ENCODE measurements around the gene DNAJB1.

DNAJB1 gene

DNA sequence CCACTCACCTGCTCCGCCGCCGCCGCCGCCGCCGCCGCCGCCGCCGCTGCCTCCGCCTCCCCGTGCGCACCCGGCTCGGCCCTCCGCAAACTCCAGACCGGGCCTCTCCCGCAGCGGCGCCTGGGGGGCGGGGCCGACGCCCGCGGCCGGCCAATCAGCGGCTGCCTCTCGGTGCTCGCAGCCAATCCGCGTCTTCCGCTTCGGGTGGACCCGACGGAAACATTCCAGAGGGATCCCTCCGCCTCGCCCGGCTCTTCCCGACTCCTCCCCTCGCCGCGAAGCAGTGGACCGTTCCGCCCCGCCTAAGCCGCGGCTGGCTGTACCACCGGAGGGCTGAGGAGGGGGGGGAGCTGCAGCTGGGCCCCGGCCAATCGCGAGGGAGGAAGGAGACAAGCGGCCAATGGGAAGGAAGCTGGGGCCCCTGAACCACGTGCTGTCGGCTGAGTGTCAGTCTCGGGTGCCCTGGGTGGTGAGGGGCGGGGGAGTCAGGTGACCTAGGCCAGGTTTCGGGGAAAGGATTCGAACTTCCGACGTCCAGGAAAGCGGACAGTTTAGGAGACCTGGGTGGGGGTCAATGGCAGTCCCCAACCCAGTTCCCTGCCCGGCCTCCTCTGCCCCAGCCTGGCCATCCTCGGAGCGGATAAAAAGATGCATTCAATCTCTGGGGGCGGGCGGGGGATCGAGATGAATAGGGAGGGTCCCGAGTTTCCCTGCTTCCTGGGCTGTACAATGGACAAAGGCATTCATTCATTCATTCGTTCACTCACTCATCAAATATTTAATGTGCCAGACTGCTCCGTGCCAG is 22.0 kb downstream of the DNAJB1 start, which contains the start of gene GIPC1:
TSS of gene GIPC1 (minus strand) at position 99 of the 805 bp plus-strand sequence. CDS start 13,151 bp downstream, outside the sequence.
- DNase-seq (ENCODE audit: low read depth, low spot score) = peak; percentile 98

DNA sequence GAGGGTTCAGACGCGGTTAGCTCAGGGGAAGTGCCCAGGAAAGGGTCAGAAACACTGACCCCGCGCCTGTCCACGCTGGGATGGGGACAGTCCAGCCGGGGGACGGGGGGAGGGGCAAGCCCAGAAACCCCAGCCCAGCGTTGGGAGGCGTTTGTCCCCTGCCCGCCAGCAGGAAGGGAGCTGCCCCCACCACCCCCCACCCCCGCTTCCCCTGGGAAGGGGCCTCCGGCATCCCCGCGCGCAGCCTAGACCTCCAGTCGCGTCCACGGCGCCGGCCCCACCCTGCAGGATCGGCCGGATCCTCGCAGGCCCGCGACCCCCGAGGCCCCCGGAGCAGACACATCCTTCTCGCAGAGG is 22.5 kb downstream of the DNAJB1 start:
- DNase-seq (ENCODE audit: low read depth, low spot score) = no peak

DNA sequence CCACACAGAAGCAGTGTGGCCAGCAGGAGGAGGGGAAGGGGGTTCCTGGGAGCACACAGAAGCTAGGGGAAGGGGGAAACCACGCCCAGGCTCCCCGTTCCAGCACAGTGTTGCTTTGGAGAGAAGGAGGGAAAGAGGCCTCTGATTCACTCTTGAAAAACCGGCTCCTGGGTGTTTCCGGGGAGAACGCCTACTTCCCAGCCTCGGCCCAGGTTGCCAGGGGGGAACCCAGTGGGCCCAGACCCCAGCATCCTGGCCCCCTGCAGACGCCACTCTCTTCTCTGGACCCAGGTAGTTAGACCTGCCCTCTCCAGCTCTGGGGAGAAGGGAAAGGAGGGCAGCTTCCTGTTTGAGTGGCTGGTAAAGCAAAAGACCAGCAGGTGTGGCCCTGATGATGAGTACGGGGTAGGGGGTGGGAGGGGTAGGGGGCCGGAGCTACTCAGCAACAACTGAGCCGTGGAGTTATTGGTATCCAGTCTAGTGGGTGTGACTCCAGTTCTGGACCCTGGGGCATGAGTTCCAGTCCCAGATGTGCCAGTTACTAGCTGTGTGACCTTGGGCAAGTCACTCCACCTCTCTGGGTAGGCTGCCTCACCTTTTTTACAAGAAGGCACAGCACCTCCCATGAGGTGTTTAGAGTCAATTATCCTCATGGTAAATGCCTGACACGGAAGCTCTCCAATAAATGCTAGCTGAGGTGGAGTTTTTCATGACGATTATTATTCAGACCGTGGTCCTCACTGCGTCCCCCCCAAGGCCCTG is 23.1 kb downstream of the DNAJB1 start:
- no peak for DNase-seq (ENCODE audit: low read depth, low spot score)

DNA sequence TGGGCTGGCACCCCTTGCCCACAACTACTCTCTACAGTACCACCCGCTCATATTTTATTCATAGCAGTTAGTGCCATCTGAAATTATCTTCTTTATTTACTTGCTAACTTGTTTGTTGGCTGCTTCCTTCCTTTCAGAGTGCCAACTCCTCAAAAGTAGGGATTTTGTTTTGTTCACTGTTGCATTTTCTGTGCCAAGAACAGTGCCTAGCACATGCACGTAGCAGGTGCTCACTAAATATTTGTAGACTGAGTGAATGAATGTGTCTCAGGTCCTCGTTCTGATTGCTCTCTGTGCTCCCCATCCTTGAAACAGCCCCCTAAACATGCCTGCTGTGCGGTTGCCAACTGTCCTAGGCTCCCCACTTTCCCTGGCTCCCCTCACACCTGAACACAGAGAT is 23.8 kb downstream of the DNAJB1 start:
- DNase-seq (ENCODE audit: low read depth, low spot score) = no peak

DNA sequence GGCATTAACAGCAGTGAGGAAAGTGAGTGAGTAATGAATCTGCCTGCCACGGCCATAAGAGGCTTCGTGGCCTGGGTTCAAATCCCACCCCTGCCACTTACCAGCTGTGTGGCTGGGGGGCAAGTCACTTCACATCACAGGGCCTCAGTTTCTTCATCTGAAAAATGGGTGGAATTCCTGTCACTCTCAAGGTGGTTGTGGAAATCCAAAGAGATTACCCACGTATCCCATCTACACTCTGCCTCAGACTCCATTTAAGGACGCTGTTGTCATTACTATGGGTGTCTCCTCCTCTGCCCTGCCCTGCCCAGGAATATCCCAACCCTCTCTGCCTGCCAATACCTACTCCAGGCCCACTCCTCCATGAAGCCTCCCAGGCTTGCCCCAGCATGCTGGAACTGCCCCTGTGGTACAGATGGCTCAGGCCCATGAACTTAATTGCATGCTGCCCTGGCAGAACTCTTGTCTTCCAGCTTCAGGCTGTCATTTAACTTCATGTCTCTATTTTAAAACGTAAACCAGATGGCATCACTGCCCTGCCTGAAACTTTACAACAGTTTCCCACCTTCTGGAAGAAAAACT is 25.4 kb downstream of the DNAJB1 start:
- no peak for DNase-seq (ENCODE audit: low read depth, low spot score)

DNA sequence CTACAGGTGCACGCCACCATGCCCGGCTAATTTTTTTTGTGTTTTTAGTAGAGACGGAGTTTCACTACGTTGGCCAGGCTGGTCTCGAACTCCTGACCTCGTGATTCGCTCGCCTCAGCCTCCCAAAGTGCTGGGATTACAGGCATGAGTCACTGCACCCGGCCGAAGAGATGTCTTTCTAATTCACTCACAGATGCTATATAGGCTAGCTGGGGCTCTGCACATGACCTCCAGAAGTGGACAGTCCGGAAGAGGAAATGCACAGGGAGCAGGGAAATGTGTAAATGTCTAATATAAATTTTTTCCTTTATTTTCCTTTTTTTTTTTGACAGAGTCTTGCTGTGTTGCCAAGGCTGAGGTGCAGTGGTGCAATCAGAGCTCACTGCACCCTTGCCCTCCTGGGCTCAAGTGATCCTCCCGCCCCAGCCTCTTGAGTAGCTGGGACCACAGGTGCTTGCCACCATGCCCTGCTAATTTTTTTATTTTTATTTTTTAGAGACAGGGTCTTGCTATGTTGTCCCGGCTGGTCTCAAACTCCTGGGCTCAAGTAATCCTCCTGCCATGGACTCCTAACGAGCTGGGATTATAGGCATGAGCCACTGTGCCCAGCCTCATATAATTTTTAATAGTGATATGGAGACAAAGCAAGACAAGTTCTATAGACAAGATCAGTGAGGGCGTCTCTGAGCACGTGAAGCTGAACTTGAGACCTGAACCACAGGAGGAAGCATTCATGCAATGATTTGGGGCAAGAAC is 30.6 kb downstream of the DNAJB1 start:
- no peak for DNase-seq (ENCODE audit: low read depth, low spot score)

DNA sequence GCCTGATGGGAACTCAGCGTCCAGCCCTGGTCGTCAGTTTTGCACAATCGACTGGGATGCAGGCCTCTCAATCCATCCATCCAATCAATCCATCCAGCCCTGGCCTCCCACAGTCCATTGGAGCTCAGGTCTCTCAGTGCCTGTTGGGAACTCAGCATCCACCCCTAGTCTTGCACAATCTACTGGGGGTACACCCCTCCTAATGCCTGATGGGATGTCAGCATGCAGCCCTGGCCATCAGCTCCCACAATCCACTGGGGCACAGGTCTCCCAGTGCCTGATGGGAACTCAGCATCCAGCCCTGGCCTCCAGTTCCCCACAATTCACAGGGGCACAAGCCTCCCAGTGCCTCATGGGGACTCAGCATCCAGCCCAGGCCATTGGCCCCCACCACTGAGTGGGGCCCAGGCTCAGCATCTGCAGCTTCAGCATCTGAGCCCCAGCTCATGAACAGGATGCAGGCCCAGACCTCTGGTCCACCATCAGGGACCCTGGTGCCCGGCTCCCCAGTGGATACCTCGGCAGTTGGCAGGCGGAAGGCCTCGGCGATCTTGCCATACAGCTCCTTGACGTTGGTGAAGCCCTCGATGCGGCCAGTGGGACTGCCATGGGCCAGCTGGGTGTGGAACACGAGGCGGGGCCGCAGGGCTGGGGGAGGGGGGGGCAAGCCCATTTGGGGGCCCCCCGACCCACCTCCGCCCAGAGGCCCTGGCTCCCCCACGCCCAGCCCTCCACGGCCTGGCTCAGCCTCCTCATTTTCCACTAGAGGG is 35.8 kb downstream of the DNAJB1 start:
- DNase-seq (ENCODE audit: low read depth, low spot score) = no peak

DNA sequence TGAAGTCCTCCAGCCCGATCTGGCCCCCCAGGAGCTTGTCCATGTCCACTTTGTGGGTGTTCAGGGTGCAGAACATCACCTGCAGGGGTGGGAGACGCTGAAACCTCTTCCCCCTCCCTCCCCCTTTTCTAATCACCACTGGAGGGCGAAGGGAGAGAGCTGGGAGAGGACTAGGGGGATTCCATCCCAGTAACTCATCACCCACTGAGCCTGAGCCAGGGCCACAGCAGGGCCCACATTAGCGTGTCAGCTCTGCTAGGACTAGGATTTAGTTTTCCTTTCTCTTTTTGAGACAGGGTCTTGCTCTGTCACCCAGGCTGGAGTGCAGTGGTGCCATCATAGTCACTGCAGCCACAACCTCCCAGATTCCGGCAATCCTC is 37.5 kb downstream of the DNAJB1 start:
- no peak for DNase-seq (ENCODE audit: low read depth, low spot score)

DNA sequence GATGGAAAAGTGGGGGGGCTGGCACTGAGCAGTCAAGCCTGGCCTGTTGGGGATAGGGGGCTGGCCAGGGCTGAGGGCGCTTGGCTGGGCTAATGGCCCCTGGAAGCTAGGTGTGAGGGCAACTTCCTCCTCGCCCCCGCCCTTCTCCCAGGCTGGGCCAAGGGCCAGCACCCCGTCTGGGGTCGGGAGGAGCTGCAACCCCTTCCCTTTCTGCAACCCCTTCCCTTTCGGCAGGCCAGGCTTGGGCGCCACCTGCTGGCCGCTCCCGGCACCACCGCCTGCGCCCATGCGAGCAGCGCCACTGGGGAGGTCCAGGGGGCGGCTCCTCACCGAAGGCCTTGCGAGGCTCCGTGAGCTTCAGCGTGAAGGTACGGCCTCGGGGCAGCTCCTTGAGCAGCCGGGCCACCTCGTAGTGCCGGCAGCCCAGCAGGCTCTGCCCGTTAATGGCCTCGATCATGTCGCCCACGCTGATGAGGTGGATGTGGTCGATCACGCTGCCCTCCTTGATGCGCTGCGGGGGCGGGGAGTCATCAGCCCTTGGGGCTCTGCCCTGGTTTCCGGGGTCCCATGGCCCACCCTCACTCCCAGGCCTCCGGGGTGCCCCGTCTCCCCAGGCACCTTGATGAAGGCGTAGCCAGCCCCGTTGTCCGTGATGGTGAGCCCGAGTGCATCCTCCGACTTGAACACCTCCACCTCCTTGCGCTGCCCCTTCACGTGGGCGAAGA is 38.1 kb downstream of the DNAJB1 start:
- DNase-seq (ENCODE audit: low read depth, low spot score) = no peak

DNA sequence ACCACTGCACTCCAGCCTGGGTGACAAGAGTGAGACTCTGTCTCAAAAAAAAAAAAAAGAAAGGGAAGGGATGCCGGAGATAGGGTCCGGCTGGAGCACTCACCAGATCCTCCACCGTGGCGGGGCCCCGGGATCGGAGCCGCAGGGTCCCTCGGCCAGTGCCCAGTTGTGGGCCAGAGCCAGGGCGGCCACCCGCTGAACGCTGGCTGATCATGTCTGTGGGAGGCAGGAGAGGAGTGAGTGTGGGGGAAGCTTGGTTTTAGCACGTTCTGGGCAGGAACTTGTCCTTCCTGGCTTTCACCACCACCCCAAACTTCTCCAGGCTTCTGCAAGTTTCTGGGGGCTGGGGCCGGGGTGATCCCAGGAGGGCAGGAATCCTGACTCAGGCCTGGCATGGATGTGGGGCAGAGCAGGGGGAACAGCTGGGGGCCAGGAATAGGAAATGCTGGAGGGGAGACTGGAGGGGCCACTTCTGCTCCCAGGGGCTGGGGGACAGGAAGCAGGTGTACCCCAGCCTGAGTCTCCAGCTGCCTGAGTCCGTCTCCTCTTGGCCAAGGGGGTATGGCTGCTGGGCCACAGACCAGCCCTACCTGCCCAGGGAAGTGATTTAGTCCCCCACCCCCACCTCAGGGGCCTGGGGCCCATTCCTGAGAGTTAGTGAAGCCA is 38.8 kb downstream of the DNAJB1 start:
- DNase-seq (ENCODE audit: low read depth, low spot score) = no peak

DNA sequence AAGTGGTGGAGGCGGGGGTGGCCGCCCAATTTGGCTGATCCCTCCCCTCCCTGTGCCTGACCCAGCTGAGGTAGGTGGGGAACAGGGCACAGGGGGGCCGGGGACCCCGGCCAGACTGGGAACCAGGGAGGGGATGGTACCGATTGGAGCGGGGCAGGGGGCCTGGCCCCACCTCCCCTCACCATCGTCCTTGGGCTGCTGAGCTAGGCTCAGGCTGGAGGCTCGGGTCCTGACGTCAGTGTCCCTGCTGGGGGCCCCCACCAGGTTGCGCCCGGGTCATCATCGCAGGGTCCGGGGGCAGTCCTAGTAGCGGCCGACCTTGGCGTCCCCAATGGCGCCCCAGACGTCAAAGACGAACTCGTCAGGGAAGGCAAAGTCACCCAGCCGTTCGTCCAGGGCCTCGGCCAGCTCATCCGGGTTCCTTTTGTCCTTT is 40.1 kb downstream of the DNAJB1 start:
- no peak for DNase-seq (ENCODE audit: low read depth, low spot score)

DNA sequence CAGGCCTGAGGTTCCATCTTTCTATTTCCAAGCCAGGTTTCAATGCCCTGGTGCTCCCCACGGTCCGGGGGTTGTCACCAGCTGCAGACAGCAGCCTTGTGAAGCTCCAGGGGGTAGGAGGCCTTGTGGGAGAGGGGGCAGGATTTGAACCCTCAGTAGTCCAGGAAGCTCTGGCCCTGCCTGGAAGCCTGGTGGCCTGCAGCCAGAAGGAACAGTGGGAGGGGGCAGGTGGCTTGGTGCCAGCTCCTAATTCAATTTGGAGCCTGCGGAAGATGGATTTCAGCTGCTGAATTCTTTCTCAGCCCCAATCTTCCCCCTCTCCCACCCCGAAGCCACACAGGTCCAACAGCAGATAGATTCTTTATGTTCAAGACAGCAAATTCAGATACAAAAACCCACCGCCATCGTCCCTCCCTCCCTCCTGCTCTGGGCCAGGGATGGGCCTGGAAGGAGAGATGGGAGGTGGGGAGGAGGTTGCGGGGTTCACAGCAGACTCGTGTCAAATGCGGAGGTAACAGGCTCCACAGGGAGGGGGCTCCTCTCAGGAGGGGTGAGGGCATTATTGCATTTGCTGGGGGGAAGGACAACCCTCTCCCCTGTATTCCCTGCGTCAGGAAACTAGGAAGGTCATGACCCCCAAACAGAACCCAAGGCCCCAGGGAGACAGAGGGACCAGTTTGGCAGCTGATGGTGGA is 40.6 kb downstream of the DNAJB1 start:
- DNase-seq (ENCODE audit: low read depth, low spot score) = no peak

DNA sequence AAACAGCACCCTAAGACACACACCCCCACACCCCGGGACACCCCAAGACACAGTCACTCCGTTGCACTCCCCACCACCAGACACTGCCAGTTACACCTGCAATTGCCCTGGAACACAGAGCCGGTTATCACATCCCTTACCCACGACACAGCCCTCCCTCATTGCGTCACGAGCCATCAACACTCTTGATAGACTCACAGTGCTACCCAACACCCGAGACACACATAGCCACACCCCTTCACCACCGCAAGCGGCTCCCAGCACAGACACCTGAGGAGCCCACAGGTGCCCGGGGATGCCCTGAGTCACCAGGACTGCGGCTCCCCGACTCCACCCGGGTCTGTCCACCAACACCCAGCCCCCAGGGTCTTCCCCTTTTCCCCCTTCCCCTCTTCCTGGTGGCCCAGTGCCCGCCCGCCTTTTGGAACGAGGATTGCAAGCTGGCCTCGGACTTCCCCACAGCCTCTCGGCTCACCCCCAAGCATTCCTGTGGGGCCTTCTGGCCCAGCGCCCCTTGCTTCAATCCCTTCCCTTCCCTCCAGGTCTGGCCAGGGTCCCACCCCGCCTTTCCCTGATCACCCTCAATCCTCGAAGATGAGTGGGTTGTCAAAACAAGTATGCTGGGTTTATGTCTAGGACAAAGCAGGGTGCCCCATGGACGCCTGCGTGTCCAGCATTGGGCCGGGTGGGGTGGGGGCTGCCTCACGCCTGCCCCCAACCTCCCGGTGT is 41.4 kb downstream of the DNAJB1 start:
- no peak for DNase-seq (ENCODE audit: low read depth, low spot score)

DNA sequence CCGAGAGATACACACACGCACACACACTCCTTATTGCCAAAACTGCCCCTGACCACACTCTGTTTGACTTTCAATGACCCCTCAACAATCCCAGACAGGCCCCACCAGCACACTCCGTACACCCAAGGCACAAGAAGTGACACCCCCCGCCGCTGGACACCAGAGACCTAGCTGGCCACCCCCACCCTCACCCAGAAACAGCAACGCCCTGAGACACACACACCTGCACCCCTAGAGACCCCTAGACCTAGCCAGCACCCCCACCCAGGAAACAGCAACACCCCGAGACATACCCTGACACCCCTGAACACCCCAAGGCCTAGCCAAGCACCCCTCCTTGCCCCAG is 41.9 kb downstream of the DNAJB1 start:
- no peak for DNase-seq (ENCODE audit: low read depth, low spot score)

DNA sequence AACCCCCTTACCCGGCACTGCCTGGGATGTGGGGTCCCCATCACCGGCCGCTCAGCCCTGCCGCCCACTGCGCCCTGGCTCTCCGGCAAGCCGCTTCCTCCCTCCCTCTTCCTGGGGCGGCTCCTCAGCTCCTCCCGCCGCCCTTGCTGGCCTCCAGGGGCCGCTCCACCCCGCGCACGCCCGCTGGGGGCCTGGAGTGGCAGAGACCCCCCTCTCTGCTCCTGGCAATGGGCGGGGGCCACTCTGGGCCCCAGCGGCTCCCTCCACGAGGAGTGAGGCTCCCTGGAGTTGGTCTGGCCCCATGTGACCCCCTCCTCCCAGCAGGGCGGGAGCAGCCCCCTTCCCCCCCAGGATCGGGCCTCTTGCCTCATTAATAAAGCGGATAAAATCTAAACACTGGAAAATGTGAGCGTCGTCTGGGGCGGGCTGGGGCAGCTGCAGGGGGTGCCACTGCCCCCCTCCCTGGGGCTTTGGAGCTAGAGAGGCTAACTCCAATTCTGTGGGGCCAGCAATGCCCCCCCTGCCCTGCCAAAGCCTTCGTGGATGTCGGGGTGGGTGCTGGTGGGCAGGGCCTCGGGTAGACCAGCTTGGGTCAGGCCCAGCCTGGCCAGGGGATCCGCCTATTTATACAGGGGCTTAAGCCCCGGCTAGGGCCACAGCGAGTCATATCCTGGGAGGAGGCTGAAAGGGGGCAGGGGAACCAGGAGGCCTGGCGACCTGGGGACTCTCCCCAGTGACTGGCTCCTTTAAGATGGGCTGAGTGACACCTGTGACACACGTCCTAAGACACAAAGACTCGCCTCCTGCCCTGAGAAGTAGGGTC is 42.7 kb downstream of the DNAJB1 start, which contains the start of gene PTGER1:
TSS of gene PTGER1 (minus strand) at position 104 of the 823 bp plus-strand sequence. CDS start 1,034 bp downstream, outside the sequence.
- DNase-seq (ENCODE audit: low read depth, low spot score) = no peak

DNA sequence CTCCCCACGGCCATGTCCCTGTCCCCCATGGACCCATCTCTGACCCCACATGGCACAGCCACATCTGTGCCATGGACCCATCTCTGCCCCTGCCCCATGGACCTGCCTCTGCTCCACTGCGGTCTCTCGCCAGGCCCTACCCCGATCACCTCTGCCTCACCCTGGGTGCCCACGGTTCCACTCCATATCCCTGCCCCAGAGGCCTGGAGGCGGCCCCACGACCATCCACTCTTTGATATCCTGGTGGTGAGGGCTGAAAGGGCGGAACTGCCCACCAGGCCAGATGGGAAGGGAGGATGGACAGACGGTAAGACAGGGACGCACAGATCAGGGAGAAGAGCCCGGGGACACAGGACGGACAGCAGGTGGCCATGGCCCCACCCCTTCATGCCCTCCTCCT is 43.4 kb downstream of the DNAJB1 start:
- DNase-seq (ENCODE audit: low read depth, low spot score) = no peak

DNA sequence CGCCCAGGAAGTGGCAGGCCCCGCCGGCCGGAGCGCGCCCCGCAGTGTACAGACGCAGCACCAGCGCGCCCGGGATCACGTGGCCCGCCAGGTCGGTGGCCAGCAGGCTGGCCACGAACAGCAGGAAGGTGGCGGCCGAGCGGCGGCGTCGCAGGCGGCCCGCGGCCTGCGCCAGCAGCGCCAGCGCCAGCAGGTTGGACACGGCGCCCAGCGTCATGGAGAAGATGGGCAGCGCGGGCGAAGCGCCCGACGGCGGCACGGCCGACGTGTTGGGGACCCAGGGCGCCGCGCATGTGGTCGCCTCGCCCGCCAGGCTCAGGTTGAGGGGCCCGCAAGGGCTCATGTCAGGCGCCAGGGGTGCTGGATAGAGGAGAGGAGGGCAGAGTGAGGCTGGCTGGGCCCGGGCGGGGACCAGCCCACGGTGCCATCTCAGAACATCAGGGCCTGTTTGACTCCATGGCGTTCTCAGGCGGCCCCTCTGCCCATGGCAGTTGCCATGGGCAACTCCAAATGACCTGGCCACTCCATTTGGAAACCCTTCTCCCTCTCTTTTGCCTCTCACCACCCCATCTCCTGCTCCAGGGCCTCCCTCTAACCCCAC is 44.1 kb downstream of the DNAJB1 start:
- DNase-seq (ENCODE audit: low read depth, low spot score) = no peak
